ENCODE measurements around the gene MAGI2. TPM values are rescaled to one million over a fixed set of nuclear protein-coding genes. Genes with fewer than 3 reads are reported as not detected.

MAGI2 gene
- total and polyA plus RNA-seq, 2 of the 13 experiments (the other 11 are each of a cell fraction or from before 2014, with no cell fraction given) = 1.5 to 3.8 TPM

DNA sequence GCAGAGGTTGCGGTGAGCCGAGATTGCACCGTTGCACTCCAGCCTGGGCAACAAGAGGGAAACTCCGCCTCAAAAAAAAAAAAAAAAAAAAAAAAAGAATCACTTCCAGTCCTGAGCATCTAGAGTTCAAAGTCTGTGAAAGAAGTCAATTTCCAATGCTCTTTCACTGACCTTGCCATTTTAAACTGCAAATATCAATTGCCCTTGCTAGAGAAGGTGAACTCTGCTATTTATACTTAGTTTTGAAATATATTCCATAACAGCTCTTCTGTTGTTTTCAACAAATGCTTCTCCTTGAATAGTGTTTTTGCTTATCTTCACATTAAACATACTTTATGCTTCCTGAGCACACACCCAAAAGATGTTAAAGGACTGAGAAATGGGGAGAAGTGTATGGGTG is 1323.6 kb downstream of the MAGI2 start (continued):
- TF ChIP-seq, protein P1, sequence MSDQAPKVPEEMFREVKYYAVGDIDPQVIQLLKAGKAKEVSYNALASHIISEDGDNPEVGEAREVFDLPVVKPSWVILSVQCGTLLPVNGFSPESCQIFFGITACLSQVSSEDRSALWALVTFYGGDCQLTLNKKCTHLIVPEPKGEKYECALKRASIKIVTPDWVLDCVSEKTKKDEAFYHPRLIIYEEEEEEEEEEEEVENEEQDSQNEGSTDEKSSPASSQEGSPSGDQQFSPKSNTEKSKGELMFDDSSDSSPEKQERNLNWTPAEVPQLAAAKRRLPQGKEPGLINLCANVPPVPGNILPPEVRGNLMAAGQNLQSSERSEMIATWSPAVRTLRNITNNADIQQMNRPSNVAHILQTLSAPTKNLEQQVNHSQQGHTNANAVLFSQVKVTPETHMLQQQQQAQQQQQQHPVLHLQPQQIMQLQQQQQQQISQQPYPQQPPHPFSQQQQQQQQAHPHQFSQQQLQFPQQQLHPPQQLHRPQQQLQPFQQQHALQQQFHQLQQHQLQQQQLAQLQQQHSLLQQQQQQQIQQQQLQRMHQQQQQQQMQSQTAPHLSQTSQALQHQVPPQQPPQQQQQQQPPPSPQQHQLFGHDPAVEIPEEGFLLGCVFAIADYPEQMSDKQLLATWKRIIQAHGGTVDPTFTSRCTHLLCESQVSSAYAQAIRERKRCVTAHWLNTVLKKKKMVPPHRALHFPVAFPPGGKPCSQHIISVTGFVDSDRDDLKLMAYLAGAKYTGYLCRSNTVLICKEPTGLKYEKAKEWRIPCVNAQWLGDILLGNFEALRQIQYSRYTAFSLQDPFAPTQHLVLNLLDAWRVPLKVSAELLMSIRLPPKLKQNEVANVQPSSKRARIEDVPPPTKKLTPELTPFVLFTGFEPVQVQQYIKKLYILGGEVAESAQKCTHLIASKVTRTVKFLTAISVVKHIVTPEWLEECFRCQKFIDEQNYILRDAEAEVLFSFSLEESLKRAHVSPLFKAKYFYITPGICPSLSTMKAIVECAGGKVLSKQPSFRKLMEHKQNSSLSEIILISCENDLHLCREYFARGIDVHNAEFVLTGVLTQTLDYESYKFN (CRISPR knock-in tag; conservative IDR thresholded peaks at IDR 0.05) = peak; percentile 77
- TF ChIP-seq CHD4 (IDR thresholded peaks at IDR 0.05; ENCODE audit: borderline replicate concordance, low read length) = no peak
- TF ChIP-seq BCL6 (CRISPR knock-in tag; IDR thresholded peaks at IDR 0.05) = peak; percentile 32; the same call in 1 of the 2 replicates
- peak; percentile 32; the same call in 1 of the 2 replicates for TF ChIP-seq RARA (CRISPR knock-in tag; IDR thresholded peaks at IDR 0.05)
- TF ChIP-seq, protein P2, sequence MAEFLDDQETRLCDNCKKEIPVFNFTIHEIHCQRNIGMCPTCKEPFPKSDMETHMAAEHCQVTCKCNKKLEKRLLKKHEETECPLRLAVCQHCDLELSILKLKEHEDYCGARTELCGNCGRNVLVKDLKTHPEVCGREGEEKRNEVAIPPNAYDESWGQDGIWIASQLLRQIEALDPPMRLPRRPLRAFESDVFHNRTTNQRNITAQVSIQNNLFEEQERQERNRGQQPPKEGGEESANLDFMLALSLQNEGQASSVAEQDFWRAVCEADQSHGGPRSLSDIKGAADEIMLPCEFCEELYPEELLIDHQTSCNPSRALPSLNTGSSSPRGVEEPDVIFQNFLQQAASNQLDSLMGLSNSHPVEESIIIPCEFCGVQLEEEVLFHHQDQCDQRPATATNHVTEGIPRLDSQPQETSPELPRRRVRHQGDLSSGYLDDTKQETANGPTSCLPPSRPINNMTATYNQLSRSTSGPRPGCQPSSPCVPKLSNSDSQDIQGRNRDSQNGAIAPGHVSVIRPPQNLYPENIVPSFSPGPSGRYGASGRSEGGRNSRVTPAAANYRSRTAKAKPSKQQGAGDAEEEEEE (CRISPR knock-in tag; IDR thresholded peaks at IDR 0.05; ENCODE audit: borderline replicate concordance) = no peak
- no peak for TF ChIP-seq NR1H2 (CRISPR knock-in tag; IDR thresholded peaks at IDR 0.05; ENCODE audit: borderline replicate concordance, low read depth)
- no peak for TF ChIP-seq CHD2 (IDR thresholded peaks at IDR 0.05; ENCODE audit: low read depth, low read length)
- TF ChIP-seq NCOA2 (CRISPR knock-in tag; IDR thresholded peaks at IDR 0.05) = peak; percentile 50; the same call in 1 of the 2 replicates
- TF ChIP-seq FOXP1 (IDR thresholded peaks at IDR 0.05) = no peak
- peak; percentile 62; the same call in 1 of the 2 replicates for TF ChIP-seq FOXP1 (CRISPR knock-in tag; IDR thresholded peaks at IDR 0.05)
- TF ChIP-seq, protein P3, sequence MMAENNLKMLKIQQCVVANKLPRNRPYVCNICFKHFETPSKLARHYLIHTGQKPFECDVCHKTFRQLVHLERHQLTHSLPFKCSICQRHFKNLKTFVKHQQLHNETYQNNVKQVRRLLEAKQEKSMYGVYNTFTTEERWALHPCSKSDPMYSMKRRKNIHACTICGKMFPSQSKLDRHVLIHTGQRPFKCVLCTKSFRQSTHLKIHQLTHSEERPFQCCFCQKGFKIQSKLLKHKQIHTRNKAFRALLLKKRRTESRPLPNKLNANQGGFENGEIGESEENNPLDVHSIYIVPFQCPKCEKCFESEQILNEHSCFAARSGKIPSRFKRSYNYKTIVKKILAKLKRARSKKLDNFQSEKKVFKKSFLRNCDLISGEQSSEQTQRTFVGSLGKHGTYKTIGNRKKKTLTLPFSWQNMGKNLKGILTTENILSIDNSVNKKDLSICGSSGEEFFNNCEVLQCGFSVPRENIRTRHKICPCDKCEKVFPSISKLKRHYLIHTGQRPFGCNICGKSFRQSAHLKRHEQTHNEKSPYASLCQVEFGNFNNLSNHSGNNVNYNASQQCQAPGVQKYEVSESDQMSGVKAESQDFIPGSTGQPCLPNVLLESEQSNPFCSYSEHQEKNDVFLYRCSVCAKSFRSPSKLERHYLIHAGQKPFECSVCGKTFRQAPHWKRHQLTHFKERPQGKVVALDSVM (CRISPR knock-in tag; IDR thresholded peaks at IDR 0.05) = no peak
- TF ChIP-seq HNF4G (IDR thresholded peaks at IDR 0.05; ENCODE audit: borderline replicate concordance, low read depth, low read length) = peak; percentile 70
- no peak for TF ChIP-seq HNF4G (CRISPR knock-in tag; IDR thresholded peaks at IDR 0.05; ENCODE audit: borderline replicate concordance, low read depth)
- TF ChIP-seq SALL1 (CRISPR knock-in tag; IDR thresholded peaks at IDR 0.05) = peak; percentile 43; the same call in 1 of the 2 replicates
- peak; percentile 55; the same call in 1 of the 2 replicates for TF ChIP-seq ZNF629 (CRISPR knock-in tag; conservative IDR thresholded peaks at IDR 0.05)
- no peak for TF ChIP-seq ZNF761 (CRISPR knock-in tag; conservative IDR thresholded peaks at IDR 0.05)
- TF ChIP-seq, protein P4, sequence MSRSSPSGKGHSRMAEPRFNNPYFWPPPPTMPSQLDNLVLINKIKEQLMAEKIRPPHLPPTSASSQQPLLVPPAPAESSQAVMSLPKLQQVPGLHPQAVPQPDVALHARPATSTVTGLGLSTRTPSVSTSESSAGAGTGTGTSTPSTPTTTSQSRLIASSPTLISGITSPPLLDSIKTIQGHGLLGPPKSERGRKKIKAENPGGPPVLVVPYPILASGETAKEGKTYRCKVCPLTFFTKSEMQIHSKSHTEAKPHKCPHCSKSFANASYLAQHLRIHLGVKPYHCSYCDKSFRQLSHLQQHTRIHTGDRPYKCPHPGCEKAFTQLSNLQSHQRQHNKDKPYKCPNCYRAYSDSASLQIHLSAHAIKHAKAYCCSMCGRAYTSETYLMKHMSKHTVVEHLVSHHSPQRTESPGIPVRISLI (CRISPR knock-in tag; IDR thresholded peaks at IDR 0.05; ENCODE audit: borderline replicate concordance) = peak; percentile 91
- TF ChIP-seq GFI1 (CRISPR knock-in tag; IDR thresholded peaks at IDR 0.05; ENCODE audit: borderline replicate concordance) = peak; percentile 96
- TF ChIP-seq KMT2B (CRISPR knock-in tag; IDR thresholded peaks at IDR 0.05) = no peak
- TF ChIP-seq, protein P5, sequence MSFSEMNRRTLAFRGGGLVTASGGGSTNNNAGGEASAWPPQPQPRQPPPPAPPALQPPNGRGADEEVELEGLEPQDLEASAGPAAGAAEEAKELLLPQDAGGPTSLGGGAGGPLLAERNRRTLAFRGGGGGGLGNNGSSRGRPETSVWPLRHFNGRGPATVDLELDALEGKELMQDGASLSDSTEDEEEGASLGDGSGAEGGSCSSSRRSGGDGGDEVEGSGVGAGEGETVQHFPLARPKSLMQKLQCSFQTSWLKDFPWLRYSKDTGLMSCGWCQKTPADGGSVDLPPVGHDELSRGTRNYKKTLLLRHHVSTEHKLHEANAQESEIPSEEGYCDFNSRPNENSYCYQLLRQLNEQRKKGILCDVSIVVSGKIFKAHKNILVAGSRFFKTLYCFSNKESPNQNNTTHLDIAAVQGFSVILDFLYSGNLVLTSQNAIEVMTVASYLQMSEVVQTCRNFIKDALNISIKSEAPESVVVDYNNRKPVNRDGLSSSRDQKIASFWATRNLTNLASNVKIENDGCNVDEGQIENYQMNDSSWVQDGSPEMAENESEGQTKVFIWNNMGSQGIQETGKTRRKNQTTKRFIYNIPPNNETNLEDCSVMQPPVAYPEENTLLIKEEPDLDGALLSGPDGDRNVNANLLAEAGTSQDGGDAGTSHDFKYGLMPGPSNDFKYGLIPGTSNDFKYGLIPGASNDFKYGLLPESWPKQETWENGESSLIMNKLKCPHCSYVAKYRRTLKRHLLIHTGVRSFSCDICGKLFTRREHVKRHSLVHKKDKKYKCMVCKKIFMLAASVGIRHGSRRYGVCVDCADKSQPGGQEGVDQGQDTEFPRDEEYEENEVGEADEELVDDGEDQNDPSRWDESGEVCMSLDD (CRISPR knock-in tag; IDR thresholded peaks at IDR 0.05; ENCODE audit: borderline replicate concordance) = no peak
